NT2/D1 (cell line): ENCODE data around the gene TPRX1.
"Not testable (repeated sequence)": the region's sequence is repeated elsewhere in the genome, so short reads cannot be mapped to it uniquely, and the experiment has no call there.

Source experiments
- DNase-seq: peaks from one replicate; pipeline ENCODE4 v3.0.0-alpha.2; 2011; ENCODE audit warnings: low read depth, low spot score
- H3K27me3 ChIP-seq: 2 replicates; pipeline ENCODE4 v1.6.0; 2011; ENCODE audit warnings: mild to moderate bottlenecking; ENCODE audit not compliant: insufficient read length, insufficient read depth
- H3K36me3 ChIP-seq: 2 replicates; pipeline ENCODE4 v1.6.1; 2011; ENCODE audit warnings: mild to moderate bottlenecking, low read length, mixed read lengths; ENCODE audit not compliant: insufficient read depth, insufficient read length
- H3K4me1 ChIP-seq: 2 replicates; pipeline ENCODE4 v1.5.1; 2011; ENCODE audit not compliant: insufficient read depth, insufficient read length
- H3K4me3 ChIP-seq: 2 replicates; pipeline ENCODE4 v1.5.1; 2011; ENCODE audit warnings: low read depth; ENCODE audit not compliant: insufficient read length
- H3K9ac ChIP-seq: 2 replicates; pipeline ENCODE4 v1.6.0; 2011; ENCODE audit warnings: low read depth; ENCODE audit not compliant: insufficient read length
- H3K9me3 ChIP-seq: 2 replicates; pipeline ENCODE4 v1.5.1; 2011; ENCODE audit warnings: mild to moderate bottlenecking, low read length; ENCODE audit not compliant: insufficient read depth
- SUZ12 ChIP-seq: IDR thresholded peaks from 2 replicates; pipeline ENCODE4 v1.6.1; 2011; ENCODE audit not compliant: insufficient read length, insufficient read depth; ENCODE audit errors: extremely low read depth
- YY1 ChIP-seq: IDR thresholded peaks from 2 replicates; pipeline ENCODE4 v1.6.1; 2011; ENCODE audit not compliant: insufficient read length, insufficient read depth
- ZNF274 ChIP-seq: IDR thresholded peaks from 2 replicates; pipeline ENCODE4 v1.6.1; 2011; ENCODE audit warnings: mild to moderate bottlenecking, low read depth, low read length

TPRX1 gene

DNA sequence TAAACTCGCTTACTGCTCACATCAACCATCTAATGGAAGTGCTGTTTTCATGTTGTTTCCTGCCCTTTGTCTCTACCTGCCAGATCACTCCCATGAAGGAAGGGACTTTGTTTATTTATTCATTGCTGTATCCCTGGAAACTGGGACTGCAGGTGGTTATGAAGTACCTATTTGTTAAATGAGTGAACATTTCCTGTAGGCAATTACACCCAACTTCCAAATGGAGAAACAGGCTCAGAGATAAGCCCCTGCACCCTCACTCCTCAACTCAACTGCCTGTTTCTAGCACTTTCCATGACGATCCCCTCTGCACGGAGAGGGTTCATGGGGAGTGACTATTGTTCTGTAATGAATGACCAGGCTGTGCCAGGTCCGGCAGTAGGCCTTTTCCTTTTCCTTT lies 27.8 kb downstream of the TPRX1 start:
- Histone ChIP-seq H3K9ac (no peak overlapping the region), H3K36me3 (peaks cover 21% of the 10 kb centered on the region), H3K4me1 (peaks cover 6% of the 10 kb centered on the region), H3K9me3 (no peaks in the 10 kb centered on the region), H3K4me3 (no peak overlapping the region), H3K27me3 (no peaks in the 10 kb centered on the region)
- DNase-seq, result no peak
- TF ChIP-seq SUZ12, result no peak
- no peak for TF ChIP-seq ZNF274
- no peak for TF ChIP-seq YY1

DNA sequence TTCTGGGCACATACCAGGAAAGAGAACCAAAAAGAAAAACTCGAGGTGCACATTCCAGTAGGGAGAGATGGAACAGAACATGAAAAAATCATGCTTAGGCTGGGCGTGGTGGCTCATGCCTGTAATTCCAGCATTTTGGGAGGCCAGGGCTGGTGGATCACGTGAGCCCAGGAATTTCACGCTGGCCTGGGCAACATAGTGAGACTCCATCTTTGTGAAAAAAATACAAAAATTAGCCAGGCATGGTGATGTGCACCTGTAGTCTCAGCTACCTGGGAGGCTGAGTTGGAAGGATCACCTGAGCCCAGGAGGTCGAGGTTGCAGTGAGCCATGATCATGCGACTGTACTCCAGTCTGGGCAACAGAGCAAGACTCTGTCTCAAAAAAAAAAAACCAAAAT lies 33.1 kb downstream of the TPRX1 start:
- DNase-seq, H3K4me1 ChIP-seq, H3K9me3 ChIP-seq, H3K36me3 ChIP-seq, H3K4me3 ChIP-seq, H3K9ac ChIP-seq, H3K27me3 ChIP-seq: not testable (repeated sequence)

DNA sequence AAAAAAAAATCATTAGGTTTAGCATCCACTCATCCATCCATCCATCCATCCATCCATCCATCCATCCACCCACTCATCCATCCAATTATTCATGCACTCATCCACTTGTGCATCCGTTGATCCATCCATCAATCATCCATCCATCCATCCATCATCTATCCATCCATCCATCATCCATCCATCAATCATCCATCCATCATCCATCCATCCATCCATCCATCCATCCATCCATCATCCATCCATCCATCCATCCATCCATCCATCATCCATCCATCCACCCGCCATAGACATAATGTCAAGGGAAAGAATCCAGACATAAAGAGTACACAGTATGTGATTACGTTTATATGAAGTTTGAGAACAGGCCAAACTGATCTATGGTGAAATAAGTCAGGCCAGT lies 34.8 kb downstream of the TPRX1 start:
- no peak for TF ChIP-seq YY1
- TF ChIP-seq ZNF274, result no peak
- TF ChIP-seq SUZ12, result no peak
- H3K9me3 ChIP-seq, result no peaks in the 10 kb centered on the region
- H3K4me3 ChIP-seq, result no peak overlapping the region
- peaks cover 10% of the 10 kb centered on the region for H3K4me1 ChIP-seq
- no peaks in the 10 kb centered on the region for H3K36me3 ChIP-seq
- no peak for DNase-seq
- H3K9ac ChIP-seq, result no peak overlapping the region
- no peaks in the 10 kb centered on the region for H3K27me3 ChIP-seq

DNA sequence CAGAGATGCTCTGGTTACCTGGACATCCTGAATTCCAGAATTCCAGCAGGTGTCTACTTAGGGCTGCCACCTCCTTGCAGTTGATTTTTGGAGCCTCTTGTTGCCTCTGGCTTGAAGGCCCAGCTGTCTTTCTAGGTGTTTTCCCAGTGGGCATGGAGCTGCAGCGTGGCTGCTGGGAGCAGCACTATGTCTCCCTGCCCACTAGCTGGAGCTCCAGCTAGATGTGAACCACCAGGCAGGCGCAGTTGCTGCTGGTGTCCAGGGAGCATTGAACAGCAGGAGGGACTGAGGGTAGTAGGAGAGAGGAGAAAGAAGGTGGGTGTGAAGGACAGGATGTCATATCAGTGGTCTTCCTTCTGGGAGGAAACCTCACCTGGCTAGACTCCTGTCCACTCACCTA lies 35.7 kb downstream of the TPRX1 start:
- Histone ChIP-seq H3K4me1 (peaks cover 10% of the 10 kb centered on the region), H3K9ac (no peak overlapping the region), H3K27me3 (no peaks in the 10 kb centered on the region), H3K9me3 (no peaks in the 10 kb centered on the region), H3K4me3 (no peak overlapping the region), H3K36me3 (no peaks in the 10 kb centered on the region)
- DNase-seq, result no peak
- no peak for TF ChIP-seq YY1
- TF ChIP-seq ZNF274, result no peak

DNA sequence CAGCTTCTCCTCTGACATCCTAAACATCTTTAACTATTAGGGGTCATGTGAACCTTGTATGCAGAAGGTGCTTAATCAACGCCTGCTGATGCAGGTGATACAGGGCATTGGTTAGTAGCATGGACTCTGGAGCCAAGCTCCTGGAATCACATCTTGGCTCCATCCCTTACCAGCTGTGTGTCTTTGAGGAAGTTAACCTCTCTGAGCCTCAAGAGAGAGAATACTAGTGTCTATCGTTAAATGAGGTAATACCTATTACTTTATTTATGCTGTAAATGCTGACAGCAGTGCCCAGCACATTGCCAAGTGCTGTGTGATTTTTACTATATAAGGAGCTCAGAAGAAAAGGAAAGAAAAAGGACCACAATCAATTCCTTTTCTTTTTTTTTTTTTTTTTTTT lies 37.0 kb downstream of the TPRX1 start:
- no peaks in the 10 kb centered on the region for H3K27me3 ChIP-seq
- peaks cover 10% of the 10 kb centered on the region for H3K4me1 ChIP-seq
- no peak for DNase-seq
- no peak overlapping the region for H3K9ac ChIP-seq
- H3K9me3 ChIP-seq, result no peaks in the 10 kb centered on the region
- H3K4me3 ChIP-seq, result no peak overlapping the region
- H3K36me3 ChIP-seq, result no peaks in the 10 kb centered on the region
- TF ChIP-seq YY1, result no peak
- TF ChIP-seq ZNF274, result no peak
- no peak for TF ChIP-seq SUZ12

DNA sequence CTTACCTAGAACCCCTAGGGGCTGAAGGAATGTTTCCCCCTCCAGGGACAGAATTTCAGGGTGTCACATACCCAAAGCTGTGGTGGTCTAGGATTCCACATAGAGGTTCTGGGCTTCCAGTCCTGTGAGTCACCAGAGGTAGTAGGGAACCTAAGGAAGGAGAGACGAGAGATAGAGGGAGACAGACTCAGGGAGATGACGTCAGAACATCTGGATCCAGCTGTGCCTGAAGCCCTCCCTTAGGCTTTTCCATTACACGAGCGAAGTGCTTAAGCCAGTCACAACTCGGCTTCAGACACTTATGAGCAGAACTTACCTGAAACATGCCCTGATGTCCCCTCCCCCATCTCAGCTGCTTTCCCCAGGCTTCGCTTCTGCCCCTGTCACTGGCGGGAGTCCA lies 37.7 kb downstream of the TPRX1 start:
- Histone ChIP-seq H3K4me3 (no peak overlapping the region), H3K4me1 (peaks cover 10% of the 10 kb centered on the region), H3K36me3 (no peaks in the 10 kb centered on the region), H3K9me3 (no peaks in the 10 kb centered on the region), H3K9ac (no peak overlapping the region), H3K27me3 (no peaks in the 10 kb centered on the region)
- TF ChIP-seq YY1 (no peak), SUZ12 (no peak), ZNF274 (no peak)
- no peak for DNase-seq

DNA sequence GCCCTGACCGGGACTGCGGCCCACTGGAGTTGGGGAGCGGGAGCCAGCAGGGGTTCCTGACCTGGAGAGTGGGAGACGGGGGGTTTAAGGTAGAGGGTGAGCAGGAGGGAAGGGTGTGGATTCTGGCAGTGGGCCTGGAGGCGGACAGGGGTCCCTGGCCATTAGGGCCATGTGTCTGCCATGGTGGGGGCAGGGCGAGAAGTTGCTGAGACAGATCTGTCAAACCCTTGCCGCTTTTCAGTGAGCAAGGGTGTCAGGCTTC lies 38.1 kb downstream of the TPRX1 start:
- Histone ChIP-seq H3K36me3 (no peaks in the 10 kb centered on the region), H3K9me3 (no peaks in the 10 kb centered on the region), H3K4me1 (peaks cover 10% of the 10 kb centered on the region), H3K27me3 (no peaks in the 10 kb centered on the region), H3K9ac (no peak overlapping the region), H3K4me3 (no peak overlapping the region)
- DNase-seq, result no peak
- TF ChIP-seq ZNF274, result no peak
- no peak for TF ChIP-seq YY1
- TF ChIP-seq SUZ12, result no peak
